NCI-H748 (cell line): ENCODE data around the gene POLN.
"Not testable (repeated sequence)": the region's sequence is repeated elsewhere in the genome, so short reads cannot be mapped to it uniquely, and the experiment has no call there.

Experiments used
- DNase-seq: peaks from one replicate; lab custom pipeline; 2025; ENCODE audit not compliant: unreplicated experiment; lab: John Stamatoyannopoulos, UW

Gene POLN

DNA sequence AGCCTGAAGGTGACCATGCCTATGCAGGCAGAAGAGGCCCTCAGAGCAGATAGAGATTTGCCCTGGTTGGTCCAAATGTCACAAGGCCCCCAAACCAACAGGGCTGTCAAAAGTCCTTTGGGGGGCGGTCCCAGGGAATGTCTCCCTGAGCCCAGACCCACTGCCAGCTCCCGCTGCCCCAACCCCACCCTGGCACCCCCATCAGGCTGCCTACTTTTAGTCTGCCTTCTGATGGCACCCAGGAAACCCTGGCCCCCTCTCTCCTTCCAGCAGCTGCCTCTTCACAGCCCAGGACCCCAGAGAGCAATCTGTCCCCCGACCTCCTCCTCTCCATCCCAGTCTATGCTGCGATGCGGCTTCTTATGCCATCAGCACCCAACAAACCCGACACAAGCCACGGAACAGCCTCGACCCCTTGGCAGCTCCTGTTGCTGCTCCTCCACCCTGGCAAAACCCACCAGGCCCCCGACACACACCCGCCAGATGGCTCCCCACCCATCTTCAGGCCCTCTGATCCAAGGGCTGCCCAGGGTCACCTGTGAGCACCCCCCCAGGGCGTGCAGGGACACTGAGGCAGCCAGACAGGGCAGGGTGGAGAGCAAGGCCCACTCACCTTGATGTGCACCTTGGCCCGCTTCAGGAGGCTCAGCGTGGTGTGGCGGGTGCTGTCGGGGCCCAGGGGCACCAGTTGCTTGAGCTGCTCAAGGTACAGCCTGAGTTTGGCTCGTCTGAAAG lies 10.0 kb upstream of the POLN start:
- DNase-seq = no peak

DNA sequence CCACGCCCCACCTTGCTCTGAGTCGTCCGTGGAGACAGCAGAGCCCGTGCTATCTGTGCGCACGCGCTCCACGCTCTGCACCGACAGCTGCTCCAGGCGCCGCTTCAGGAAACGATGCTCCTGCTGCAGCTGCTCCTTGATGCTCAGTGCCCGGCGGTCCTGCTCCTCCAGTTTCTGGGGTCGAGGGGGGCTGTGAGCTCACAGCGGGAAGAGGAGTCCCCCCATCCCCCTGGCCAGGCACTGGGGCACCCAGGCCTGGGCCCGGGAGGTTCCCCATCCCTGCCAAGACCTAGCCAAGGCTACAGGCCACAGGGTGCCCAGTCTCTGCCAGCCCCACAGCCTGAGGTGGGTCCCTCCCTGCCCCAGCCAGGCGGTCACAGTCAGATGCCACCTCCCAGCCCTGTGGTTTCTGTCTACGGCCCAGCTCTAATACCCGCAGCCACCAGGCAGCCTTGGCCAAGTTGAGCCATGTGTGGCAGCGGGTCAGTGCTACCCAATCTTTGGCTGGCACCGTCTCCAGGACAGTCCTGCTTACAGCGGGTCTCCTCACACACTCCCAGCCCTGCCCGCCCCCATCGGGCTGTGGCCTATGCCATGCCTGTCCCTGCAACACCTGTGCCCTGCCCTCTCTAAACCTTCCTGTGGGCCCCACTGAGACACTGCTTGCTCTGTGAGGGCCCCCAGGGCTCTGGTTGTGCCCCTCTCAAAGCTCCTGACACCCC lies 9.3 kb upstream of the POLN start:
- no peak for DNase-seq

DNA sequence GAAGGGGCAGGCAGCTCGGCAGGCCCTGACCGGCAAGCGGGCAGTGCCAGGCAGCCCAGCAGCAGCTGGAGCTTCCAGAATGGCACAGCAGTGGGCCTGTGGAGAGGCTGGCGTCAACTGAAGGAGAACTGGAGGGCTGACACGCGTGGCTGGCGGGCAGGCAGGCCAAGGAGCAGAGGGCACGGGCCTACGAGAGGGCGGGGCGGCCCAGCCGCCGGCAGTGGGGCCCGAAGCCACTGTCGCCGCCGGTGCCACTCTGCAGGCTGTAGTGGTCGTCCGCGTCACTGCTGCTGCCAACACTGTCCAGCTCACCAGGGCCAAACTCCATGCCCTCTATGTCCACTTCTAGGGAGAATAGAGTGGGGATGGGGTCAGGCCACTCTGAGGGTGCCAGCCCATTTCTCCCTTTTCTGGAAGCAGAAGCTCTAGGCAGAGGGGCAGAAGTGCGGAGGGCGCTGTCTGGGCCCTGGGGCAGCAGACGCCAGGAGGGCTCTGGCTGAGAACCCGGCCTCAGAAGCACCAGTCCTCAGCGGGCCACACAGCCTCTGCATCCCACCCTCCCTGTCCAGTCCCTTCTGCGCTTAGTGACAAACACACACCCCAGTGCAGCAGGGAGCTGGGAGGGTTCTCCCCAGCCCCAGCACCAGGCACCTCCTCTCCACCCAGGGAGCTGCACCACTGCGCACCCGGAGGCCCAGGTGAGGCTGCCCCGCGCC lies 8.6 kb upstream of the POLN start:
- no peak for DNase-seq

DNA sequence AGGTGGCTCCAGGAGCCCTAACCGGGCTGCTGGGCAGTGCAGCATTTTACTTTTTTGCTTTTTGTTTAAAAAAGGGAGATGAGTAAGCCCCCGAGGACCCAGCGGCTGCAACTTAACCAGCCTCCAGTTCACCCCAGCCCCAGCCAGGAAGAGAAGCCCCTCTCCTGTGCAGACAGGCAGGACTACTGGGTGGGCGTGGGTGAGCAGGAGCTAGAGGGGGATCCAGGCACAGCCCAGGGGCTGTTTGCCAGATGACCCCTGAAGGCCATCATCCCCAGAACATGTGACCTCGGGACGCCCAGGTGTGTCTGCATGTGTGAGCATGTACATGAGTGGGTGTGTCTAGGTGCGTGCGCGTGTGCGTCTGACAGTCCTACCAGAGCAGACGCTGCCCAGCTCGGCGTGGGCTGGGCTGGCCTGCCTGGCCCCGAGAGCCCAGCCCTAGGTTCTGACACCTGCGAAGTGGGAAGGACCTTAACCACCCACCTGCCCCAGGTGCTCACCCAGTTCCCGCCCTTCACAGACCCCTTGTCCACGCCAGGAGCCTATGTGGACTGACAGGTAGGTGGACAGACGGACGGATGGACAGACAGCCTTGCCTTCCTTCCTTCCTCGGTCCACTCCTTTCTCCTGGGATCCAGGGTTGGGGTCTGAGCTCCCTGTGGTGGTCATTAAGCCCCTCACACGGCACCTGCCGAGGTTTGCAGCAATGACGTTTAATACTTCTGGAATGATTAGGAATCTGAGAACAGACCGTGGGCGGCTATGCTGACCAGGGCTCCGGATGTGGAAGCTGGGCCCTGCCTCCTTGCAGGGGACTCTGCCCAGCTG lies 7.8 kb upstream of the POLN start:
- DNase-seq = no peak

DNA sequence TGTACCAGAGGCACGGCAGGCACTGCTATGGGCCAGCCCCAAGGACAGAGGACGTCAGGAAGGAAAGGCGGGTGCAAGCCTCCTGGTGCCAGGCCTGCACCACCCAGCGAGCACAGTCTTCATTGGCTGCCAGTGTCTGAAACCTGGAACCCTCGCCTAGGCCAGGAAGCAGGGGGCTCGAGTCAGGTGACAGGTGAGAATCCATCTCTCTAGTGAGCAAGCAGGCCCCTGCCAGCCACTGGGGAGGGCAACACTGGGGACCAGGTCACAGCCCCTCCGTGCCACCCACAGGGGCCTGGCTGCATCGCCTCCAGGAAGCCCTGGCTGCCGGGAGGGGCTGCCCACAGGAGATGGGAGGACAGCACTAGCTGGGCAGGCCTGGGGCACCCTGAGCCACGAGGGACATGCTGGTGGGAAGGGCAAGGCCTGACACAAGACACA lies 6.9 kb upstream of the POLN start:
- DNase-seq = no peak

DNA sequence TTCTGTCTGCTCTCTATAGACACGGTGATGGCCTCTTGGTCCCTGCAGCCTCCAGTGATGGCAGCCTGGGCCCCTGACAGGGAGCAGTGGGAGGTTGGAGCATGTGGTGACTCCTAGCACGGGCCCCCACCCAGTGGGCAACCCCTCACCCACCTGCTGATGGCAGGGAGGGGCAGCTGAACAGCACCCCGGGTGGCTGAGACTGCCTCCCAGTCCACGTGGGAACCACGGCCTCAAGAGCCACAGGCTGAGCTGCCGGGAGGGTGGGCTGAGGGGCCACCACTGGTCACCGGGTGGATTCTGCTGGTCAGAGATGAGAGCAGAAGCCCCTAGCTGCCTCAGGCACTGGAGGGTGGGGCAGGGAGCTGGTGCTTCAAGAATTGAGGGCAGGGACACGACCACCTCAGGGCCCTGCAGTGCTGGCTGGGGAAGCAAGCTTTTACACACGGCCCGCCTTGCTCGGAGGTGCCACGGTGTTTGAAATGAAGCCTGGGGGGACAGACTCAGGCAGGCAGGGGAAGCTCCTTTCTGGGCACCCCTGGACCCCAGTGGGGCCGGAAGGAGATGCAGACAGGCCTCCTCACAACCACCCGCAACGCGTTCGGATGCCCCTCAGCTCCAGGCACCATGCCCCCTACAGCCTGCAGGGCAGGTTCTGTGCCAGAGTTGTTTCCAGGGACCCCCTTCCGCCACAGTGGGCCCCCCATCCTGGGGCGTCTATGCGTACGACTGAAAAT lies 6.3 kb upstream of the POLN start:
- DNase-seq = no peak

DNA sequence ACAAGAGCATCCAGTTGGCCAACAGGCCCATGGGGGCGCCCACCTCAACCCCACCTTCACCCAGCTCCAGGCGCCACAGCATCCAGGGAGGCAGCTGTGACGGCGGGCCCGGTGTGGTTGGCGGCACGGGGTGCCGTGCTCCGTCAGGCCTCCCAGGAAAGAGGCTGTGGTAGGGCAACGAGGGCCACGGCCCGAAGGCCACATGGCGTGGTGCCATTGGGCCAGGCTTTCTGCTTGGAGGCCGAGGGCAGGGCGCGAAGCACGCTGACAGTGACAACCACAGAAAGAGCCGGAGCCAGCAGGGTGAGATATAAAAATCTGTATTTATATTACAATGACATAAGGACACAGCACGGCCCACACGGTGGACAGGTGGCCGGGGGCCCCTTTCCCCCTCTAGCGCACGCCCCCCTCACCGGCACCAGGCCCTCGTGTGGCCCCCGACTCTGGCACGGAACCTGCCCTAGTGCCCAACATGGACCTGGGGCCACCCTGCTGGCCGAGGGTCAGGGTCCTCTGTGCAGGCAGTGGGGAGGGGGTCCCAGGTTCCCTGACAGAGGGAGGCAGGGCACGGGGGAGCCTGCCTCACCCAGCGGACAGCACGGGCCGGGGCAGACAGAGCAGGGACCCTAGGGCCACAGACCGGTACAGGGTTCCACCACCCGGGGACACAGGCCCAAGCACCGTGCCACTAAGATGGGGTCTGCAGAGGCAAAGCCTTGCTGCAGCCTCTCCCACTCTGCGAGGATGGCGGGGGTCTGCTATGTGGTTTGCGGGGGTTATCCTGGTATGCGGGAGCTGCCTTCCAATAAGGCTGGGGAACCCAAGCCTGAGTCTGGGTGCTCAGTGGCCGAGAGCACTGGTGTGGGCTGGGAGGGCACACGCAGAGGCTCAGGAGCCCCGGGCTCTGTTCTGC lies 5.5 kb upstream of the POLN start:
- DNase-seq = no peak

DNA sequence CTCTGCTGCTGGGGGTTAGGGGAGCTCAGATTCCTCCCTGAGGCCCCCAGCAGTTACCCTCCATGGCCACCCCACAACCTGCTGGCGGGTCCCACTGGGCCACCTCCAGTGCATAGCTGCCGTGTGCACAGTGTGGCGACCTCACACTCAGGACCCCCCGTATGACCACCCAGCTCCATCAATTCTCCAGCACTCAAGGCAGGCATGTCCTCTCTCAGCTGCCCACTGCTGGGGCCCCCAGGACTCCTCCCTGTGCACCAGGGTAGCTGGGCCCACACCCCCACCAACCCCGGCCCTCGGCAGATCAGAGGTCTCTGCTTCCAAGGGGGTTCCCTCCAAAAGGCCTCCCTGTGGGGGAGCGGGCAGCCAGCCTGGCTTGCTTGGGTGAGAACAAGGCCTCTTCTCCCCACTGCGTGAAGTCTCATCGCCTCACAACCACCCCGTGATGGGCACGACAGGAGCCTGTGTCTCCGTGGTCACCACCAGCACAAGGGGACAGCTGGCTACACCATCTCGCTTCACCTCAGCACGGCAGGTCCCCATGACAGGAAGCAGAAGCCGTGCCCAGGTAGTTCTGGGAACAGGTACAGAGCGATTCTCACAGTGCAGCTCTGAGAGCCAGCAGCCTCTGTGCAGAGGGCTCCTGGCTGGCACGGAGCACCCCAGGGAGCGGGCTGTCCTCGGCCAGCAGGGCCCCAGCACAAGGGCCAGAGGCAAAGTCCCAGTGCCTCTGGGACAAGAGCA lies 4.6 kb upstream of the POLN start:
- no peak for DNase-seq

DNA sequence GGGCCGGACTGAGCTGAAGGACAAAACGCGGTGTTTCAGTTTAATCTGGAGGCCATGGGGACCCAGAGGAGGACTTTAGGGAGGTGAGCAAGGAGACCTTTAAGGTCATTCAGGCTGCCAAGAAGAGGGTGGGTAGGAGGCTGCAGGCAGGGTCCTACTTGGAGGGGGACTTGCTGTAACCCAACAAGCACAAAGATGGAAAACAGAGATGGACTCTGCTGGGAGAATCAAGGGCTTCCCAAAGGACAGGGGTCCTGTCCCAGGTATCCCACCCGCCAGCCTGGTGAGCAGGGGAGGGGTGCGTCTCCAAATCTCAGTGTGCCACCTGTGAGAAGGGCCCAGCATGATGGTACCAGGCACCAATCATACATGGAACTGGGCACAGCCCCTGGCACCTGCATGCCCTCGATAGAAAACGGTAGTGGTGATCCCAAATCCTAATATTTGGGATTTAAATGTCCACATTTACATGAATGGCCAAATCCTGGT lies 3.9 kb upstream of the POLN start:
- no peak for DNase-seq

DNA sequence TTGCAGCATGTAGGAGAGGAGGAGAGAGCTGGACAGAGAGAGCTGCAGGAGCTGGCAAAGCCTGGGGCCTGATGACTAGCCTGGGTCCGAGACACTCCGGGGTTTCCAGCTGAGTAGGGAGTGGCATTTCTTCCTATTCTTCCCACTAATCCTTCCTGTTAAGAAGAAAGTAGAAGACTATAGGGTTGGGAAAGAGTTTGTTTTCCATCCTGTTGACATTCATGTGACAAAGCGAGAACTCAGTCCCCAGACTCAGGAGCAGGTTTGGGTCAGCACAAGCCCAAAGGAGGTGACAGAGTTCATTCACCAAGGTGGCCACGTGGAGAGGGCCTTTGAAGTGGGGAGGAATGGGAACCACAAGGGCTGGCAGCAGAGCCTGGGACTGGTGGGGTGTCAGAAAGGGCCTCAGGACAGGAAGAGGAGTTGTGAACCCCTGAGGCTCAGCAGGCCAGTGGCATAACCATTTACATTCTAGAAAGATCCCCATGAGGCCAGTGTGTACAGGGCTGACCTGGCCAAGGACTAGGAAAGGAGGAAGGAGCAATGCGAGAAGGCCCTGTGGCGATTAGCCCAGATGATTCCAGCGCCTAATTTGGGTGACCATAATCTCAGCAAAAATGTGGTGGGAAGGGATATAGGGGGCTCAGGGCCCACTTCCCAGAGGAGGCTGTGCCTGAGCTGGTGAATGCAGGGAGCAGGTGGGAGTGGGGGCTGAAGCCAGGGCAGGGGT lies 3.3 kb upstream of the POLN start:
- no peak for DNase-seq

DNA sequence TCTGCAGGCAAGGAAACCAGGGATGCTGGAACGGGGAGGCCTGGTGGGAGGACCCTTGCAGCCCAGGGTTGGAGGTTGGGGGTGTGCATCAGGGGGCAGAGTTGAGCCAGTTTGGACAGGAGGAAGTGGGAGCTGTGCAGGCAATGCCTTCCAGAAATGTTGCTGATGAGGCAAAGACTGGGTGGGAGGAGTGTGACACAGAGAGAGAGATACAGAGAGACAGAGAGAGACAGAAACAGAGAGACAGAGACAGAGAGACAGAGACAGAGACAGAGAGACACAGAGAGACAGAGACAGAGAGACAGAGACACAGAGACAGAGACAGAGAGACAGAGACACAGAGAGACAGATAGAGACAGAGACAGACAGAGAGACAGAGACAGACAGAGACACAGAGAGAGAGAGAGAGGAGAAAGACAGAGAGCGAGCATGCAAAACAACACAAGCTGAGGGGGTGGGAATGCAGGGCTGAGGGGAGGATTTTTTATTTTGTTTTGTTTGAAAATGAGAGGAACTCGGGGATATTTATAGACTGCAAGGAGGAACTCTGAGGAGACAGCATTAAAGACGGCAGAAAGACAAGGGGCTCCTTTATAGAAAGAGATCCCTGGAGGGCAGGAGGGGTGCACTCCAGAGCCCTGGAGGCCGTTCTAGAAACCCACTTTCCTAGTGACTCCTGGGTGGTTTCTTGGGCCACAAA lies 1.9 kb upstream of the POLN start:
- DNase-seq = peak; percentile 18

DNA sequence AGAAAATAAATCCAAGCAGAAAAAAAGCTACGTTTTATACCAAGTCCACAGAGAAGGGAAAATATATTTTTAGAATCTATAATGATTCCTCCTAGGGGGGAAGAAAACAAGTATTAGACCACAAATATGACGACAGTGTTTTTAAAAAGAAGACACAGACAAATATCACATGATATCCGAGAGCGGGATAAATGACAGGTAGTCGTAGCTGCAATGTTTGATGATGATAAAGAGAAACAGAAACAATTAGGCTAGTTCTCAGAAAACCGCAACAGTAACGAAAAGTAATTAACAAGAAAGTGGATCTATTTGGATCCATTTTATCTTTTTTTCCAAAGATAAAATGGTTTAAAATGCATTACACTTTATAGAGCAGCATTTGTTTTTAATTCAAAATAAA lies 918 bp downstream of the POLN start:
- DNase-seq = no peak

DNA sequence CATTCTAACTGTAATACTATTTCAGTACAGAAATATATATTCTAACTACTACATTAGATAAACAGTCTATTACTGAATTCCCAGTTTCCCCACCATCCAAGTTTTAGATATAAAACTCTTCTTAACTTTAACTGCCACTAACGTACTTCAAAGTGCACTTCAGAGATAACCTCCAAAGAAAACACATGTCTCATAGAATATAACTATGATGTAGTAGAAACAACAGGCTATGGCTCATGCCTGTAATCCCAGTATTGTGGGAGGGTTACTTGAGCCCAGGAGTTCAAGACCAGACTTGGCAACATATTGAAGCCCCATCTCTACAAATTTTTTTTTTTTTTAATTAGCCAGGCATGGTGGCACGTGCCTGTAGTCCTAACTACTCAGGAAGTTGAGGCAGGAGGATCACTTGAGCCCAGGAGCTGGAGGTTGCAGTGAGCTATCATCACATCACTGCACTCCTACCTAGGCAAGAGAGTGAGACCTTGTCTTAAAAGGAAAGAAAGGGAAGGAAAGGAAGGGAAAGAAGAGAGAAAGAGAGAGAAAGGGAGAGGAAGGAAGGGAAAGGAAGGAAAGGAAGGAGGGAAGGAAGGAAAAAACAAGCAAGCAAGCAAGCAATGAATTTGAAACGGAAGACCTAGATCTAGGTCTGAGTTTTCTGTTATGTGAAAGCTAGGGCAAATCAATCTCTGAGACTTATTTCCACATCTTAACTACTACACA lies 4.8 kb downstream of the POLN start:
- DNase-seq = no peak

DNA sequence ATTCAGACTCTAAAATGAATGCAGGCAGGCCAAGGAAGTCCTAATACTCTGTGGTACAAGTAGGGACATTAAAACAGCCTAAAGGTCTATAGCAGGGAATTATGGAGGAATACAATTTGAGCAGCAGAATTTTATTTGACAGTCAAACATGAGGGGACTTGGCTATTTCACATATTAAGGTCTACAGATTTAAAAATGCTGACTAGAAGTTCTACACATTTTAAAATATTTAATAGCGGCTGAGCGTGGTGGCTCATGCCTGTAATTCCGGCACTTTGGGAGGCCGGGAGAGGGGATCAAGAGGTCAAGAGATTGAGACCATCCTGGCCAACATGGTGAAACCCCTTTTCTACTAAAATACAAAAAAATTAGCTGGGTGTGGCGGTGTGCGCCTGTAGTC lies 10.8 kb downstream of the POLN start:
- DNase-seq = no peak

DNA sequence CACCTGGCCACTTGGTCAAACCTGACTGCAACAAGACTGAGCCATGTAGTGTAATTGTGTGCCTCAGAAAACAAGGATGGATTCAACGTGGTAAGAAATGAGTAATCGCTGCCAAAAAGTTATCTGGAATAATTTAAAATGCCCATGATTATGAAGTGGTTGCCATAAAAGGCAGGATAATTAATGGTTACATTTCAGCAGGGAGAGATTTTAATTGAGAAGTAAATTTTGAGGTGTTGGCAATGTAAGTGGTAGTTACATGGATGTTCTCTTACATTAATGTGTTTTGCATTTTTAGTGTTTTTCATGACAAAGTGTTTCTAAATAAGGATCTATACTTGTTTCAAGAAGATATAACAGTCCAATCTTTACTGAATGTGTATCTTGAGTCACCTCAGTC lies 15.7 kb downstream of the POLN start:
- DNase-seq = no peak

DNA sequence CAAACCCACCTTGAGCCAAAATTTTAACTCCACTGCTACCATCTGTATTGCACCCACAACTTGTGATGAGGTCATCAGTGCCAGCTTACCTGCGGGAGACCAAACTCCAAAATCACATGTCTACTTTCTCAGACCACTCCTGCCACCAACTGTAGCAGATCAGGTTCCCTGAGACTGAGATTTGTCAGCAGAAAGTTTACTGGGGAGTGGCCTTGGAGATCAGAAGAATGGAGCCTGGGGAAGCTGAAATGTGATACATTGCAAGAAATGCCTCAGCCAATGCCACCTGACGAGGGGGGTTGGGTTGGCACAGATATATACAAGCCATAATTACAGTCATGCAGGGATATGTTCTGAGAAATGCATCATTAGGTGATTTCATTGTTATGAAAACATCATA lies 19.1 kb downstream of the POLN start:
- no peak for DNase-seq

DNA sequence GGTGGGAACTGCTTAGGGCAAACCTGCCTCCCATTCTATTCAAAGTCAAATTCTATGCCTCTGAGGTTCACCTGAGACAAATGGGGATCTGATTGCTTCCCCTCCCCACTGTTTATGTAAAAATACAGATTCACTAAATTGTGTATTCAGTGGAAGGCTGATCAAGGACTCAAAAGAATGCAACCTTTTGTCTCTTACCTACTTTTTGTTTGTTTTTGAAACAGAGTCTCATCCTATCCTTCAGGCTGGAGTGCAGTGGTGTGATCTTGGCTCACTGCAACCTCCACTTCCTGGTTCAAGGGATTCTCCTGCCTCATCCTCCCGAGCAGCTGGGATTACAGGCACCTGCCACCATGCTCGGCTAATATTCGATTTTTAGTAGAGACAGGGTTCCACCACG lies 20.5 kb downstream of the POLN start:
- not testable (repeated sequence) for DNase-seq
